Measurements from ENCODE around the gene NME1. TPM values are rescaled to one million over a fixed set of nuclear protein-coding genes. Genes with fewer than 3 reads are reported as not detected.
"Not testable (repeated sequence)": the region's sequence is repeated elsewhere in the genome, so short reads cannot be mapped to it uniquely, and the experiment has no call there.

NME1 gene
- total and polyA plus RNA-seq, 5 donors = 18.7 to 43.8 (median 27.8) TPM

DNA sequence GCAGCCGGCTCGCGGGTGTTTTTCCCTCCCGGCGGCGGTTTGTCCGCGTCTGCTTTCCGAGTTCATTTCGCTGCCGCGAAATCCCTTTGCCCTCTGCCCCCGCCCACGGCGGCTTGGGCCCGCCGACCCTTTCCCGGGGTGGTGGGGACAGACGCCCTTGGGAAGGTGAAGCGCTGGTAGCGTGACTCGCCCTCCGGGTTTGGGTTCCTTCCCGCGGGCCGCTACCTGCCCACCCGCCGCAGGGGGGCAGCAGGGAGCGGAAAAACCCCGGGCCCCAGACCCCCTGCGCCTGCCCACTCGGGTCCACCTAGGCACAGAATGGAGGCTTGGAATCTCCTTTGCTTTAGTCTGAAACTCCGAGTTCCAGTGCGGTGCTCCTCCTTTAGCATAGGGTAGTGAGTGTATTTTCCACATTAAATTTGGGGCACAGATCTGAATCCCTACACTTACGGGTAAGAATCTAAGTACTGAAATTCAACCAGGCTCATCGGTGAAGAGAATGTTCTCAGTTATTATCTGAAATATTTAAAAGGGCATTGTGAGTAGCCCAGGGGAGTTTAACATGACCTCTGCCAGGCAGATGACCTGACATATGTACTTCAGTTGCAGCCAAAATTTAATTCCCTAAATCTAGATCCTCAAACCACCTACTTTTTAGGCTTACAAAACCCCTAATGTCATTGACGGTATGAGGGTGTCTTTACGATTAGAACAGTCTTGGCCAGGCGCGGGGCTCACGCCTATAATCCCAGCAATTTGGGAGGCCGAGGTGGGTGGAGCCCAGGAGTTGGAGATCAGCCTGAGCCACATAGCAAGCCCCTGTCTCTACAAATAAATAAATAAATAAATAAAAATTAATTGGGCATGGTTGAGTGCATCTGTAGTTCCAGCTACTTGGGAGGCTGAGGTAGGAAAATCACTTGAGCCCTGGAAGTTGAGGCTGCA lies 13.9 kb downstream of the NME1 start:
- ATAC-seq (peak; percentile 40 to 50), DNase-seq (peak; percentile 56 to 79 (median 65))

GRCh38 chr17:51169340-51169739 lies 16.0 kb downstream of the NME1 start:
- no peaks in the 10 kb centered on the region for H3K27me3 ChIP-seq (ENCODE audit: control insufficient read depth, insufficient read depth)
- intact Hi-C loops (cut with DNase I) = no loop called here
- 90% methylated on average over 1 of the region's 1 CpG for WGBS
- no peaks in the 10 kb centered on the region for H3K9me3 ChIP-seq (ENCODE audit: control insufficient read depth, low read length)
- H3K4me1 ChIP-seq (ENCODE audit: control insufficient read depth, insufficient read depth, low read length) = no peaks in the 10 kb centered on the region
- ATAC-seq (no peak), DNase-seq (no peak)
- no peak overlapping the region for H3K4me3 ChIP-seq (ENCODE audit: low read length)
- H3K27ac ChIP-seq (ENCODE audit: low read length) = no peak overlapping the region

More for the DNA sequence above, 13.9 kb downstream of the NME1 start:
- WGBS = 19% methylated on average over 42 of the region's 42 CpGs
- peak overlapping the region; percentile 94 for H3K4me3 ChIP-seq (ENCODE audit: low read length)
- H3K9me3 ChIP-seq (ENCODE audit: control insufficient read depth, low read length) = no peaks in the 10 kb centered on the region
- H3K4me1 ChIP-seq (ENCODE audit: control insufficient read depth, insufficient read depth, low read length) = no peaks in the 10 kb centered on the region
- intact Hi-C loops (cut with DNase I) = no loop called here
- H3K27ac ChIP-seq (ENCODE audit: low read length) = peak overlapping the region; percentile 91
- no peaks in the 10 kb centered on the region for H3K27me3 ChIP-seq (ENCODE audit: control insufficient read depth, insufficient read depth)

- WGBS = 87% methylated on average over 2 of the region's 2 CpGs
- Histone ChIP-seq H3K4me1 (ENCODE audit: control insufficient read depth, insufficient read depth, low read length) (no peaks in the 10 kb centered on the region), H3K27ac (ENCODE audit: low read length) (no peak overlapping the region), H3K4me3 (ENCODE audit: low read length) (no peak overlapping the region), H3K27me3 (ENCODE audit: control insufficient read depth, insufficient read depth) (no peaks in the 10 kb centered on the region), H3K9me3 (ENCODE audit: control insufficient read depth, low read length) (no peaks in the 10 kb centered on the region)
- no peak for ATAC-seq
- intact Hi-C loops (cut with DNase I) = no loop called here
- DNase-seq = no peak
Observed at GRCh38 chr17:51170736-51171135, 17.4 kb downstream of the NME1 start.

DNA sequence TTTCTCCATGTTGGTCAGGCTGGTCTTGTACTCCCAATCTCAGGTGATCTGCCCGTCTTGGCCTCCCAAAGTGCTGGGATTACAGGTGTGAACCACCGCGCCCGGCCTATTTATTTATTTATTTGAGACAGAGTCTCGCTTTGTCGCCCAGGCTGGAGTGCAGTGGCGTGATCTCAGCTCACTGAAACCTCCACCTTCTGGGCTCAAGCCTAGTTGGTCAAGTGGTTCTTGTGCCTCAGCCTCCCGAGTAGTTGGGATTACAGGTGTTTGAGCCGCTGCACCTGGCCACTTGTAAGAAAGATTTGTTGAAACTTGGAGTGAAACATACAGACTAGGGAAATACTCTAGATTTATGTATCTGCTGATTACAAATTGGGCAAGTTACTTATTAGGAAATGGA lies 18.7 kb downstream of the NME1 start:
- H3K9me3 ChIP-seq (ENCODE audit: control insufficient read depth, low read length); H3K27ac ChIP-seq (ENCODE audit: low read length); H3K4me1 ChIP-seq (ENCODE audit: control insufficient read depth, insufficient read depth, low read length); ATAC-seq; H3K4me3 ChIP-seq (ENCODE audit: low read length); DNase-seq; H3K27me3 ChIP-seq (ENCODE audit: control insufficient read depth, insufficient read depth); intact Hi-C loops (cut with DNase I): not testable (repeated sequence)
- WGBS = 98% methylated on average over 9 of the region's 9 CpGs

GRCh38 chr17:51180486-51180885 lies 27.1 kb downstream of the NME1 start:
- ATAC-seq = no peak
- 82% methylated on average over 5 of the region's 5 CpGs for WGBS
- Histone ChIP-seq H3K27ac (ENCODE audit: low read length) (no peak overlapping the region), H3K9me3 (ENCODE audit: control insufficient read depth, low read length) (no peaks in the 10 kb centered on the region), H3K4me1 (ENCODE audit: control insufficient read depth, insufficient read depth, low read length) (no peaks in the 10 kb centered on the region), H3K4me3 (ENCODE audit: low read length) (no peak overlapping the region), H3K27me3 (ENCODE audit: control insufficient read depth, insufficient read depth) (no peaks in the 10 kb centered on the region)
- DNase-seq = no peak
- intact Hi-C loops (cut with DNase I) = no loop called here

DNA sequence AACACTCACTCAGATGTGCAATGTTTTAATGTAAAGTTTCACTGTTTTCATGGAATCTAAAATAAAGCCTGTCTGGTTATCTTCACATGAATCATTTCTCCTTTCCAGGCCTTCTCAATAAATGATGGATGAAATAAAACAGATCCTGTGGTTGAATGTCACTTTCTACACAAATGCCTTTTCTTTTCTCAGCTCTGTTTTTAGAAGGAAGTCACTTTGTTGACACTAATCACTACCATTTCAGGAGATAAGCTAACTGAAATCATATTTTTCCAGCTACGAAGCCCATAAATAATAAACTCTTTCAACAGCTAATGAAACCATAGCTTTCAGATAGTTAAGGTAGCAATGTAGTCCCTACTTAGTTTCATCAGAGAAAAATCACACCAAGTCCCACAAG lies 30.8 kb downstream of the NME1 start:
- 72% methylated on average over 1 of the region's 1 CpG for WGBS
- ATAC-seq = no peak

GRCh38 chr17:51185763-51186332 lies 32.5 kb downstream of the NME1 start:
- ATAC-seq (no peak), DNase-seq (no peak)
- H3K27me3 ChIP-seq (ENCODE audit: control insufficient read depth, insufficient read depth) = no peaks in the 10 kb centered on the region
- no peaks in the 10 kb centered on the region for H3K4me1 ChIP-seq (ENCODE audit: control insufficient read depth, insufficient read depth, low read length)
- intact Hi-C loops (cut with DNase I) = no loop called here
- no peak overlapping the region for H3K4me3 ChIP-seq (ENCODE audit: low read length)
- no peaks in the 10 kb centered on the region for H3K9me3 ChIP-seq (ENCODE audit: control insufficient read depth, low read length)
- WGBS = 92% methylated on average over 8 of the region's 8 CpGs
- no peak overlapping the region for H3K27ac ChIP-seq (ENCODE audit: low read length)

More for the DNA sequence above, 30.8 kb downstream of the NME1 start:
- Histone ChIP-seq H3K27ac (ENCODE audit: low read length) (no peak overlapping the region), H3K4me1 (ENCODE audit: control insufficient read depth, insufficient read depth, low read length) (no peaks in the 10 kb centered on the region), H3K9me3 (ENCODE audit: control insufficient read depth, low read length) (no peaks in the 10 kb centered on the region), H3K27me3 (ENCODE audit: control insufficient read depth, insufficient read depth) (no peaks in the 10 kb centered on the region), H3K4me3 (ENCODE audit: low read length) (no peak overlapping the region)
- intact Hi-C loops (cut with DNase I) = no loop called here
- no peak for DNase-seq

DNA sequence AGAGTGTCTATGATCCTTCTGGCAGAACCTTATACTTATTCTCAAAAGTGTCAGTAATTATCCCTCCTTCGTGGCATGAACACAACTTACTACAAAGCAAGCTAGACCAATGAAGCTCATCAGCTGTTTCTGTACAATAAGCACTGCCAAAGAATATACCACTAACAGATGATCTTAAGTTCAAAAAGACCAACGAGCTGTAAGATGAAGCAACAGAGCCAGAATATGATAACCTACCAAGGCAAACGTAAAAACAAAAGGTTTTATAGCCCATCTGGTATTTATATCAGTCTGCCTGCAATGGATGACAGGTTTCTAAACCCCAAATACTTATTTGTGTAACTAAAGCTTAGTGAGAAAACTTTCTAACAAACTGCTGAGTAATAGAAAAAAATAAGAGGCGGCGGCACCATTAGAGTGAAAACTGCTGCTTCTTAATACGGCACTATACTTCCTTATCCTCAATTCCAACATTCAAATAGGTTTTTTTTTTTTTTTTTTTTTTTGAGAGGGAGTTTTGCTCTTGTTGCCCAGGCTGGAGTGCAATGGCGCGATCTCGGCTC lies 35.0 kb downstream of the NME1 start:
- 86% methylated on average over 9 of the region's 9 CpGs for WGBS
- Histone ChIP-seq H3K9me3 (ENCODE audit: control insufficient read depth, low read length) (no peaks in the 10 kb centered on the region), H3K4me1 (ENCODE audit: control insufficient read depth, insufficient read depth, low read length) (no peaks in the 10 kb centered on the region), H3K27ac (ENCODE audit: low read length) (no peak overlapping the region), H3K4me3 (ENCODE audit: low read length) (no peak overlapping the region), H3K27me3 (ENCODE audit: control insufficient read depth, insufficient read depth) (no peaks in the 10 kb centered on the region)
- DNase-seq (no peak), ATAC-seq (no peak)
- intact Hi-C loops (cut with DNase I) = no loop called here

DNA sequence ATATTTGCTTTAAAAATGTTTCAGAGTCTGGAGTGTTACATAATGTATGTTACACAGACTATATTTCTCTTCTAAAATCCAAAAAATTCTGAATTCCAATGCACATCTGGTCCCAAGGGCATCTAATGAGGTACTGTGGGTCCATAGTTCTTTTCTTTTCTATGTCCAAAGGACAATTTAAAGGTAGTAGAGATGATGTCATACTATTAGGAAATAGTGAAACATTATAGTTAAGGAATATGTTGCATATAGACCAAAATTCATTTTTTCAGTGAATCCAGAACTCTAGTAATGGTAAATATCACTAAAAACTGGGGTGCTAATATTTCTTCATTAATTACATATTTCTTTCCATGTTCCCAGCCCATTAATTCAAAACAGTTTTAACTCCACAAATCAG lies 35.8 kb downstream of the NME1 start:
- ATAC-seq (no peak), DNase-seq (no peak)
- intact Hi-C loops (cut with DNase I) = no loop called here
- no peaks in the 10 kb centered on the region for H3K4me1 ChIP-seq (ENCODE audit: control insufficient read depth, insufficient read depth, low read length)
- no peaks in the 10 kb centered on the region for H3K27me3 ChIP-seq (ENCODE audit: control insufficient read depth, insufficient read depth)
- H3K4me3 ChIP-seq (ENCODE audit: low read length) = no peak overlapping the region
- H3K9me3 ChIP-seq (ENCODE audit: control insufficient read depth, low read length) = no peaks in the 10 kb centered on the region
- no peak overlapping the region for H3K27ac ChIP-seq (ENCODE audit: low read length)

DNA sequence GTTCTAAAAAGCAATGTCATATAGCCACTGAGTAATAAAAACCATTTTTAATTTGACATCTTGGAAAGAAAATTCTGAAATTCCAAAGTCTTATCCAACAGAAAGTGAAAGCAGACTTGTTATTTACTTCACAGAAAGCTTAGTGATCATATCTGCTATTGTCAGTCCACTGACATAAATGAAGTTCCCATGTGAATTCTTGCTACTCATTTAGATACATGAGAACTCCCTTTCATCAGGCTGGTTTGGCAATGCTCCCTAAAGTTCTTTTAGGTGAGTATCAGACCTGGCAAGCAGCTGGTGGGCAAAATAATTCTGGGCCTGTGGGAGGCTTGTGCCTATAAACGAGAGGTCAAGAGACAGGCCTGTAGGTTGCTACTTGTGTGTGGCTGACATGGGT lies 36.3 kb downstream of the NME1 start:
- Histone ChIP-seq H3K4me1 (ENCODE audit: control insufficient read depth, insufficient read depth, low read length) (no peaks in the 10 kb centered on the region), H3K27ac (ENCODE audit: low read length) (no peak overlapping the region), H3K9me3 (ENCODE audit: control insufficient read depth, low read length) (no peaks in the 10 kb centered on the region), H3K4me3 (ENCODE audit: low read length) (no peak overlapping the region), H3K27me3 (ENCODE audit: control insufficient read depth, insufficient read depth) (no peaks in the 10 kb centered on the region)
- WGBS = 59% methylated on average over 1 of the region's 1 CpG
- intact Hi-C loops (cut with DNase I) = no loop called here
- ATAC-seq (no peak), DNase-seq (no peak)

DNA sequence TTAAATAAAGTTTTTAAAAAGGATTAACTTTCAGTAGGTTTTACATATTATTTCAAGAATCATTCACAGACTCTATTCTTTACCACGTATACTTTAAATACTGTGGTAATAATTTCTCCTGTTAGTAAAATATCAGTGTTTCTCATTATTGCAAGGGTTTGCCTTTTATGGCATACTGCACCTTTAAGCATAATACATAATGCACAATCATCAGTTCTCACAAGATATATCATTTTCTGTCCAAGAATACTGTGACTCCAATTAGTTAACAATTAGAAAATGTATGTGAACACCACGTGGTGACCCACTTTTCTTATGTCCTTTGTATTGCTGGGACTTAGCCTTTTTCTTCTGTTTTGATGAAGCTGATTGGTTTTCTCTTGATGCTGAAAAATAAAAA lies 38.5 kb downstream of the NME1 start:
- Histone ChIP-seq H3K9me3 (ENCODE audit: control insufficient read depth, low read length) (no peaks in the 10 kb centered on the region), H3K4me1 (ENCODE audit: control insufficient read depth, insufficient read depth, low read length) (no peaks in the 10 kb centered on the region), H3K27ac (ENCODE audit: low read length) (no peak overlapping the region), H3K4me3 (ENCODE audit: low read length) (no peak overlapping the region), H3K27me3 (ENCODE audit: control insufficient read depth, insufficient read depth) (no peaks in the 10 kb centered on the region)
- intact Hi-C loops (cut with DNase I) = no loop called here
- 90% methylated on average over 2 of the region's 2 CpGs for WGBS
- no peak for ATAC-seq
- no peak for DNase-seq

All from right cardiac atrium (tissue), 5 donors.